Gastrocnemius medialis (tissue), 4 donors: ENCODE results near the gene ETS2. TPM values are rescaled to one million over a fixed set of nuclear protein-coding genes. Genes with fewer than 3 reads are reported as not detected.

ENCODE experiments used
- ATAC-seq, 2 donors: fragments of 150-250 bp; one replicate each; pipeline ENCODE4 v1.9.1; 2016
- DNase-seq, 2 donors: peaks; one replicate each; pipeline ENCODE4 v3.0.0-alpha.2; 2019
- H3K27ac ChIP-seq, 4 donors: fragments of 200-600 bp; sonication (generic); 1 replicate in 1 of 4; 2 replicates in 3 of 4; pipeline ENCODE4 v1.5.1; 2016 to 2018; ENCODE audit warnings: mild to moderate bottlenecking in 2 of 4, moderate library complexity in 1 of 4
- H3K27me3 ChIP-seq, 3 donors: fragments of 200-600 bp; sonication (generic) in 2 of 3; 1 replicate in 1 of 3; 2 replicates in 2 of 3; pipeline versions ENCODE4 v1.5.1 to v1.6.0; 2016 to 2019; ENCODE audit warnings: mild to moderate bottlenecking in 1 of 3, moderate library complexity in 1 of 3
- H3K36me3 ChIP-seq, 2 donors: fragments of 200-600 bp; sonication (generic) in 1 of 2; one replicate each; pipeline ENCODE4 v1.5.1; 2017 to 2018
- H3K4me1 ChIP-seq, 2 donors: fragments of 200-600 bp; sonication (generic) in 1 of 2; one replicate each; pipeline ENCODE4 v1.5.1; 2016 to 2017; ENCODE audit warnings: mild to moderate bottlenecking in 2 of 2
- H3K4me3 ChIP-seq, 4 donors: fragments of 200-600 bp; sonication (generic) in 3 of 4; 1 replicate in 1 of 4; 2 replicates in 3 of 4; pipeline ENCODE4 v1.5.1; 2016 to 2019; ENCODE audit warnings: mild to moderate bottlenecking in 2 of 4
- H3K9me3 ChIP-seq, 3 donors: fragments of 200-600 bp; sonication (generic) in 2 of 3; 1 replicate in 1 of 3; 2 replicates in 2 of 3; pipeline ENCODE4 v1.5.1; 2016 to 2019
- POLR2A ChIP-seq, 2 donors: fragments of 450-650 bp; IDR thresholded peaks; one replicate each; pipeline ENCODE4 v1.6.1; 2017; ENCODE audit warnings: antibody characterized with exemption in 2 of 2, mild to moderate bottlenecking in 2 of 2, moderate library complexity in 2 of 2
- in situ Hi-C, 4 donors: fragments of 200-750 bp; cut with MboI; loops; one replicate each; pipeline versions ENCODE4 v1.15.0 to v1.8.0; 2017; ENCODE audit warnings: low sequenced_read_pairs in 4 of 4
- intact Hi-C: fragments of 100-400 bp; cut with DNase I; formaldehyde crosslinking; loops from one replicate; pipeline ENCODE4 v1.15.1; 2023; ENCODE audit warnings: low total_unique reads
- total RNA-seq, 4 donors: library from RNA; depleted of rRNA; stranded (reverse); fragments of >200 nt; gene quantifications; one replicate each; pipeline versions ENCODE4 v1.1.0 to v1.2.3, GENCODE V29; 2016
- TF ChIP-seq, protein P1 (sequence below), 5 experiments: fragments of 450-650 bp in 3 of 5; fragments of 200-600 bp in 2 of 5; sonication (generic) in 2 of 5; IDR thresholded peaks in 4 of 5; conservative IDR thresholded peaks in 1 of 5; 1 replicate in 4 of 5; 2 replicates in 1 of 5; pipeline ENCODE4 v1.5.1; 2016 to 2019; ENCODE audit warnings: antibody characterized with exemption in 5 of 5, mild to moderate bottlenecking in 3 of 5, moderate library complexity in 3 of 5

Gene ETS2
- total RNA-seq, 4 donors from 2014 or later = 51.5 to 136 (median 59.3) TPM

DNA sequence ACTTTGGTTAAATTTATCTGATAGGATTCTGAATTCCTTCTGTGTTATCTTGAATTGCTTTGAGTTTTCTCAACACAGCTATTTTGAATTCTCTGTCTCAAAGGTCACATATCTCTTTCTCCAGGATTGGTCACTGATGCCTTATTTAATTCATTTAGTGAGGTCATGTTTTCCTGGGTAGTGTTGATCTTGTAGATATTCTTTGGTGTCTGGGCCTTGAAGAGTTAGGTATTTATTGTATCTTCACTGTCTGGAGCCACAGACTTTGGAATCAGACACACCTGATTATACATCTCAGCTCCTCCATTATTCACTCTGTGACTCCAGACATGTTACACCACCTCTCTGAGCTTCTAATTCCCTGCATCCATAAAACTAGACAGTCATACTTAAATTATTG lies 34.2 kb upstream of the ETS2 start:
- H3K27ac ChIP-seq = no peak overlapping the region
- H3K9me3 ChIP-seq = no peaks in the 10 kb centered on the region
- intact Hi-C loops (no loop called here), in situ Hi-C loops (no loop called here)
- no peaks in the 10 kb centered on the region for H3K36me3 ChIP-seq
- H3K4me3 ChIP-seq = no peak overlapping the region
- no peaks in the 10 kb centered on the region for H3K4me1 ChIP-seq
- ATAC-seq (no peak), DNase-seq (no peak)
- TF ChIP-seq, protein P1, sequence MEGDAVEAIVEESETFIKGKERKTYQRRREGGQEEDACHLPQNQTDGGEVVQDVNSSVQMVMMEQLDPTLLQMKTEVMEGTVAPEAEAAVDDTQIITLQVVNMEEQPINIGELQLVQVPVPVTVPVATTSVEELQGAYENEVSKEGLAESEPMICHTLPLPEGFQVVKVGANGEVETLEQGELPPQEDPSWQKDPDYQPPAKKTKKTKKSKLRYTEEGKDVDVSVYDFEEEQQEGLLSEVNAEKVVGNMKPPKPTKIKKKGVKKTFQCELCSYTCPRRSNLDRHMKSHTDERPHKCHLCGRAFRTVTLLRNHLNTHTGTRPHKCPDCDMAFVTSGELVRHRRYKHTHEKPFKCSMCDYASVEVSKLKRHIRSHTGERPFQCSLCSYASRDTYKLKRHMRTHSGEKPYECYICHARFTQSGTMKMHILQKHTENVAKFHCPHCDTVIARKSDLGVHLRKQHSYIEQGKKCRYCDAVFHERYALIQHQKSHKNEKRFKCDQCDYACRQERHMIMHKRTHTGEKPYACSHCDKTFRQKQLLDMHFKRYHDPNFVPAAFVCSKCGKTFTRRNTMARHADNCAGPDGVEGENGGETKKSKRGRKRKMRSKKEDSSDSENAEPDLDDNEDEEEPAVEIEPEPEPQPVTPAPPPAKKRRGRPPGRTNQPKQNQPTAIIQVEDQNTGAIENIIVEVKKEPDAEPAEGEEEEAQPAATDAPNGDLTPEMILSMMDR (IDR thresholded peaks at IDR 0.05 in 4 of 5, conservative IDR thresholded peaks at IDR 0.05 in 1 of 5) = no peak
- no peak for TF ChIP-seq POLR2A (IDR thresholded peaks at IDR 0.05)
- no peaks in the 10 kb centered on the region for H3K27me3 ChIP-seq

DNA sequence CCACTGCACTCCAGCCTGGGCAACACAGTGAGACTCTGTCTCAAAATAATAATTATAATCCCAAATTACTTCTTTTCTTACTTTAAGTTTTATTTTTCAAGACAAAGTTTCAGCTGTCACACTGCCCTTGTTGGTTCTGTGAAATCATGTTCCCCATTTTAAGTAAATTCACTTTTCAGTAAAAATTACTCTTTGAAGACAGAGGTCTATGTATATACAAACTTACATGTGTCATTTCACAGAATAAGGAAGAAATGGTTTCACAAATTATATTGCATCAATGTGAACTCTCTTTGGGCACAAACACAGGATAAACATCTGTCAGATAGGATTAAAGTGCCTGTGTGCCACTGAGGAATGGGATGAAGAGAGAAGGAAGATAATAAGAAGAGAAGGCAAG lies 33.1 kb upstream of the ETS2 start:
- Histone ChIP-seq H3K4me3 (no peak overlapping the region), H3K9me3 (no peaks in the 10 kb centered on the region), H3K27me3 (no peaks in the 10 kb centered on the region), H3K36me3 (no peaks in the 10 kb centered on the region), H3K4me1 (no peaks in the 10 kb centered on the region), H3K27ac (peak overlapping the region in 1 of 4 donors; percentile 9)
- ATAC-seq = no peak
- intact Hi-C loops = no loop called here
- no peak for DNase-seq
- in situ Hi-C loops = no loop called here
- no peak for TF ChIP-seq POLR2A (IDR thresholded peaks at IDR 0.05)
- TF ChIP-seq, protein P1 (IDR thresholded peaks at IDR 0.05 in 4 of 5, conservative IDR thresholded peaks at IDR 0.05 in 1 of 5) = no peak

DNA sequence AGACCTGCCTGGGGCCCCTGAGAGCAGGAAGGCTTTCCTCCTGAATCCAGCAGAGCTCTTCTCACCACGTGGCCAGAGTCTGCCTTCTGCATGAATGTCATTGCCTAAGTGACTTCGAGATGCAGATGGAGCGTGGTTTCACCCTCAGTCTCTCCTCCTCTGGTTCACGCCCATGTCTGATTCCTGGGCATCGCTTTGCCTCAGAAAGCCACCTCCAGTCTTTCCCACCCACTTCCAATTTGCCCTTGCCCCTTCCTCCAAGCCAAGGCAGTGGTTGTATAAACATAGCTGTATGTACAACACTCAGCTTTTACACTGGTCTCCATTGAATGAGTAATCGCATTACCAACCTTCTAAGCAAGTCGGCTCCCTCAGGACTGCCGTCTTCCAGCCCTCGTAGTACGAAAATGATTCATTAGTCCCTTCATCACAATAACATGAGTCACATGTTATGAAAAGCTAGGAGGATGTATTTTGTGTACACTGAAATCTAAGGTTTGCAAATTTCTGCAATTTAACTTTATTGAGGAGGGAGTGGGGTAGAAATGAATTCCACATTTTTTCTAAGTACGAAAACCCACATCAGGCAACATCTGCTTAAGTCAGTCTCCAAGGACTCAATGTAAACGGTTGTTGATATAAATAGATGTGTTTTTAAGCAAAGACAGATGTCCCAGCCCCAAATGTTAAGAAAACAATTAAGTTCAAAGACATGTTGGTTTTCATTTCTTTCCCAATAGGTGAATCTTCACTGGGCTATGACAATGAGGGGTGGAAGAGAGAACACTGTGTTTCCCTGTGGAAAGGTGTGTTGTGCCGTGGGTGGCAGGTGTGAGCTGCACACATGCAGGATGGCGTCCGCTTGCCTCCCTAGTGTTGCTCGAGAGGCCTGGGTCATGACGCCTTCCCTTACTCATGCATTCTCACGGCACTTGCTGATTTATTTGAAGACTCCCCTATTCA lies 32.3 kb upstream of the ETS2 start:
- H3K27me3 ChIP-seq = no peaks in the 10 kb centered on the region
- intact Hi-C loops (no loop called here), in situ Hi-C loops (no loop called here)
- DNase-seq (peak in 1 of 2 donors; percentile 39), ATAC-seq (peak; percentile 60 to 73)
- H3K27ac ChIP-seq = peak overlapping the region in 2 of 4 donors; percentile 2 to 9
- no peak overlapping the region for H3K4me3 ChIP-seq
- H3K4me1 ChIP-seq = no peaks in the 10 kb centered on the region
- TF ChIP-seq, protein P1 (IDR thresholded peaks at IDR 0.05 in 4 of 5, conservative IDR thresholded peaks at IDR 0.05 in 1 of 5) = no peak
- TF ChIP-seq POLR2A (IDR thresholded peaks at IDR 0.05) = no peak
- no peaks in the 10 kb centered on the region for H3K9me3 ChIP-seq
- no peaks in the 10 kb centered on the region for H3K36me3 ChIP-seq

DNA sequence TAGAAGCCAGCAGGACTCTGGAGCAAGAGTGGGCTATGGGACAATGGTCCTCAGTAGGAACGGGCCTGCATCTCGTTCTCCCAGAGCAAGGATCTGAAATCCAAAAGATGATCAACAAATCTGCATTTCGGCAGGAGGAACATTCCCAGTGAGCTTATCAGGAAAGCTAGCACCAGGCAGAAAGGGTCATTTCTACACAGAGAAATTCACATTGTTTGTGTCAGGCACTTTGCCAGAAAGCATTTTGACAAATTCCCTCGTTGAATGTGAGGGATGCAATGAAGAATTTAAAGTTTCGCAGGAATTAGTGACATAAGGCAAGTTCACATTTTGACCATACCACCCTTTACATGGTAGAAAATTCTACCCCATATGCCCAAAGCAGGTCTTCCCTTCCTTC lies 31.6 kb upstream of the ETS2 start:
- DNase-seq (no peak), ATAC-seq (no peak)
- Histone ChIP-seq H3K27me3 (no peaks in the 10 kb centered on the region), H3K27ac (peak overlapping the region in 1 of 4 donors; percentile 2), H3K4me3 (no peak overlapping the region), H3K36me3 (no peaks in the 10 kb centered on the region), H3K9me3 (no peaks in the 10 kb centered on the region), H3K4me1 (no peaks in the 10 kb centered on the region)
- TF ChIP-seq, protein P1 (IDR thresholded peaks at IDR 0.05 in 4 of 5, conservative IDR thresholded peaks at IDR 0.05 in 1 of 5) = no peak
- TF ChIP-seq POLR2A (IDR thresholded peaks at IDR 0.05) = no peak
- in situ Hi-C loops (no loop called here), intact Hi-C loops (no loop called here)
